K562 (cell line): ENCODE data around the gene UVRAG. TPM values are rescaled to one million over a fixed set of nuclear protein-coding genes. Genes with fewer than 3 reads are reported as not detected.

Experiments
- ATAC-seq: fragments of 200-7000 bp; cut with Tn5 transposase; 3 replicates; pipeline ENCODE4 v1.9.1; 2020; ENCODE audit warnings: moderate library complexity
- BruUV-seq: library from RNA; stranded (reverse); fragments of 400-500 nt; replicated peaks from 2 replicates; lab custom pipeline; 2021; lab: Mats Ljungman, UMichigan
- CTCF ChIA-PET: fragments of 300-600 bp; formaldehyde crosslinking; extraction: SDS; loops from one replicate; lab custom pipeline; 2021; ENCODE audit warnings: low intra/inter-chr PET ratio; lab: Yijun Ruan, JAX
- POLR2A ChIA-PET: fragments of 300-600, 350-650 bp; sonication (Branson Sonifier 250); formaldehyde crosslinking; extraction: SDS; loops from one replicate; lab custom pipeline; 2021; ENCODE audit warnings: antibody characterized with exemption, inconsistent platforms; lab: Yijun Ruan, JAX
- DNase-seq, 4 experiments: peaks; one replicate each; pipeline versions ENCODE4 v3.0.0 to v3.0.0-alpha.2; 2011 to 2018; ENCODE audit warnings: low spot score in 3 of 4, mixed read lengths in 3 of 4; ENCODE audit errors: extremely low read depth in 1 of 4
- FAIRE-seq: peaks from 2 replicates; lab custom pipeline; 2011; peaks lifted over from hg19 to GRCh38; lab: Jason Lieb, UNC
- H2AFZ ChIP-seq: 2 replicates; pipeline ENCODE4 v1.6.0; 2011; ENCODE audit warnings: low read depth, low read length, control low read depth, inconsistent platforms
- H3K27ac ChIP-seq: fragments of 200-600 bp; 3 replicates; pipeline ENCODE4 v1.8.0; 2011; ENCODE audit warnings: low read depth, mild to moderate bottlenecking, control low read depth, inconsistent platforms, low read length, moderate library complexity, mixed read lengths; ENCODE audit errors: extremely low read depth
- H3K27me3 ChIP-seq, 2 experiments: fragments of 300-600 bp in 1 of 2; 2 replicates in 1 of 2; 3 replicates in 1 of 2; pipeline versions ENCODE4 v1.6.0 to v1.8.0; 2011; ENCODE audit warnings: inconsistent platforms in 2 of 2, low read length in 2 of 2, mild to moderate bottlenecking in 1 of 2, mixed read lengths in 1 of 2, moderate library complexity in 1 of 2; ENCODE audit not compliant: control insufficient read depth in 2 of 2, insufficient read depth in 2 of 2
- H3K36me3 ChIP-seq: fragments of 300-600 bp; 3 replicates; pipeline ENCODE4 v1.8.0; 2011; ENCODE audit warnings: mild to moderate bottlenecking, low read length, inconsistent platforms; ENCODE audit not compliant: control insufficient read depth, insufficient read depth
- H3K4me1 ChIP-seq, 2 experiments: fragments of 200-600 bp in 1 of 2; replicated peaks in 1 of 2; 2 replicates in 1 of 2; 3 replicates in 1 of 2; pipeline versions ENCODE4 v1.5.1 to v1.8.0; 2011; ENCODE audit warnings: inconsistent platforms in 2 of 2, low read length in 2 of 2, mild to moderate bottlenecking in 1 of 2, mixed read lengths in 1 of 2, moderate library complexity in 1 of 2; ENCODE audit not compliant: control insufficient read depth in 2 of 2, insufficient read depth in 2 of 2
- H3K4me2 ChIP-seq: 2 replicates; pipeline ENCODE4 v1.6.1; 2011; ENCODE audit warnings: low read length, control low read depth, inconsistent platforms, mixed read lengths; ENCODE audit not compliant: insufficient read depth
- H3K4me3 ChIP-seq: fragments of 200-600 bp; sonication (generic), shearing (Covaris generic); 2 replicates; pipeline ENCODE4 v1.5.1; 2016; ENCODE audit warnings: control low read depth, inconsistent platforms
- H3K79me2 ChIP-seq: fragments of 200-600 bp; 3 replicates; pipeline ENCODE4 v1.8.0; 2011; ENCODE audit warnings: low read length, inconsistent platforms; ENCODE audit not compliant: control insufficient read depth, insufficient read depth
- H3K9ac ChIP-seq, 2 experiments: 2 replicates each; pipeline versions ENCODE4 v1.6.0 to v1.6.1; 2011; ENCODE audit warnings: low read depth in 2 of 2, low read length in 2 of 2, control low read depth in 1 of 2, inconsistent platforms in 1 of 2, mild to moderate bottlenecking in 1 of 2, mixed read lengths in 1 of 2; ENCODE audit not compliant: insufficient read depth in 1 of 2
- H3K9me1 ChIP-seq: one replicate; pipeline ENCODE4 v1.6.0; 2011; ENCODE audit warnings: inconsistent platforms, mild to moderate bottlenecking, low read length, moderate library complexity; ENCODE audit not compliant: control insufficient read depth, insufficient read depth
- H3K9me3 ChIP-seq: replicated peaks from 2 replicates; pipeline ENCODE4 v1.5.1; 2011; ENCODE audit warnings: low read depth, low read length, inconsistent platforms; ENCODE audit not compliant: control insufficient read depth, insufficient read depth
- H4K20me1 ChIP-seq: replicated peaks from 2 replicates; pipeline ENCODE4 v1.6.1; 2011; ENCODE audit warnings: low read length, inconsistent platforms, mixed read lengths; ENCODE audit not compliant: control insufficient read depth, insufficient read depth
- GATA2 ChIP-seq: sonication (generic); formaldehyde crosslinking; IDR thresholded peaks from 2 replicates; pipeline ENCODE4 v1.4.0; 2020; ENCODE audit warnings: mild to moderate bottlenecking, missing genetic modification reagents
- HNRNPH1 ChIP-seq: fragments of 200-400 bp; formaldehyde crosslinking; optimal IDR thresholded peaks from 2 replicates; pipeline ENCODE3; 2017; ENCODE audit warnings: low read depth, mild to moderate bottlenecking, low read length, moderate library complexity
- MCM5 ChIP-seq: fragments of 450-650 bp; IDR thresholded peaks from 2 replicates; pipeline ENCODE4 v1.6.1; 2016; ENCODE audit warnings: low read depth
- NBN ChIP-seq: fragments of 450-650 bp; IDR thresholded peaks from 2 replicates; pipeline ENCODE4 v1.6.1; 2016; ENCODE audit warnings: low read depth, mild to moderate bottlenecking
- NFATC3 ChIP-seq: fragments of 450-650 bp; IDR thresholded peaks from 2 replicates; pipeline ENCODE4 v1.6.1; 2017; ENCODE audit warnings: mild to moderate bottlenecking
- PCBP2 ChIP-seq: fragments of 200-400 bp; formaldehyde crosslinking; IDR thresholded peaks from 2 replicates; pipeline ENCODE4 v1.6.1; 2018; ENCODE audit warnings: low read length, low read depth, mild to moderate bottlenecking, moderate library complexity; ENCODE audit not compliant: poor library complexity, severe bottlenecking
- POLR2G ChIP-seq: fragments of 200-400 bp; formaldehyde crosslinking; IDR thresholded peaks from 2 replicates; pipeline ENCODE4 v1.6.1; 2017; ENCODE audit warnings: low read depth, mild to moderate bottlenecking, antibody characterized with exemption, low read length, moderate library complexity
- POLR3G ChIP-seq: IDR thresholded peaks from 2 replicates; pipeline ENCODE4 v1.6.1; 2011; ENCODE audit not compliant: insufficient read length, insufficient replicate concordance; ENCODE audit errors: extremely low read depth
- STAT5A ChIP-seq: IDR thresholded peaks from 2 replicates; pipeline ENCODE4 v1.6.1; 2012; ENCODE audit warnings: low read length, inconsistent platforms, borderline replicate concordance
- SUPT5H ChIP-seq: fragments of 450-650 bp; IDR thresholded peaks from 2 replicates; pipeline ENCODE4 v1.6.1; 2016
- TAF15 ChIP-seq: fragments of 200-400 bp; formaldehyde crosslinking; IDR thresholded peaks from 2 replicates; pipeline ENCODE4 v1.6.1; 2017; ENCODE audit warnings: mild to moderate bottlenecking, low read depth, low read length, moderate library complexity
- ZBTB1 ChIP-seq: sonication (generic); formaldehyde crosslinking; IDR thresholded peaks from 2 replicates; pipeline ENCODE4 v1.8.1; 2023; ENCODE audit warnings: missing genetic modification reagents, low read depth, mild to moderate bottlenecking, borderline replicate concordance
- ZNF263 ChIP-seq: sonication (generic); formaldehyde crosslinking; IDR thresholded peaks from 2 replicates; pipeline ENCODE4 v1.8.0; 2022; ENCODE audit warnings: mild to moderate bottlenecking, missing genetic modification reagents, borderline replicate concordance
- ZNF41 ChIP-seq: fragments of 250-450 bp; sonication (Bioruptor Pico); conservative IDR thresholded peaks from 2 replicates; pipeline ENCODE4 v1.4.0; 2020; ENCODE audit warnings: mild to moderate bottlenecking
- ZNF444 ChIP-seq: fragments of 250-450 bp; sonication (Bioruptor Pico); IDR thresholded peaks from 2 replicates; pipeline ENCODE4 v1.4.0; 2020; ENCODE audit warnings: mild to moderate bottlenecking, moderate library complexity
- ZNF445 ChIP-seq: fragments of 250-450 bp; sonication (Bioruptor Pico); IDR thresholded peaks from 2 replicates; pipeline ENCODE4 v1.4.0; 2020; ENCODE audit warnings: low read depth, mild to moderate bottlenecking, moderate library complexity
- WGBS: fragments of 100-300 bp; shearing (Covaris generic); methylation state at CpG from one replicate; pipeline ENCODE4 v1.1.6; 2016; ENCODE audit warnings: low coverage, mixed read lengths; ENCODE audit not compliant: insufficient coverage; ENCODE audit errors: missing lambda C conversion rate; 5-methylcytosine and 5-hydroxymethylcytosine counted together
- in situ Hi-C: fragments of 300-500 bp; cut with MboI; formaldehyde crosslinking; loops from 4 replicates; pipeline ENCODE4 v1.15.0; 2018; ENCODE audit warnings: inconsistent platforms, mixed read lengths
- intact Hi-C: fragments of 100-400 bp; cut with micrococcal nuclease; formaldehyde crosslinking; loops from 2 replicates; pipeline ENCODE4 v1.14.2; 2022
- polyA plus RNA-seq, 8 experiments: library from polyadenylated mRNA; depleted of rRNA in 4 of 8; stranded (reverse) in 5 of 8; unstranded in 3 of 8; fragments of >200 nt; fragmentation: Nextera tagmentation in 2 of 8; fragmentation: Illumina TruSeq in 1 of 8; extraction: Ambion mirVana in 2 of 8; extraction: Trizol in 1 of 8; gene quantifications; 2 replicates each; pipeline versions ENCODE4 v1.2.1 to v1.2.3, GENCODE V29; 2011 to 2014; ENCODE audit warnings: inconsistent platforms in 1 of 8, missing spikeins in 1 of 8
- total RNA-seq, 7 experiments: library from RNA; depleted of rRNA in 6 of 7; stranded (reverse); fragments of >200 nt in 6 of 7; fragmentation: Illumina TruSeq in 2 of 7; extraction: Trizol in 2 of 7; gene quantifications; 2 replicates each; pipeline versions ENCODE4 v1.2.1 to v1.2.3, GENCODE V29; 2011 to 2021; ENCODE audit warnings: low replicate concordance in 1 of 7

Gene UVRAG
- total and polyA plus RNA-seq, 9 of the 15 experiments (the other 6 are each of a cell fraction or from before 2014, with no cell fraction given) = 3.1 to 17.8 (median 12.4) TPM

- POLR2A ChIA-PET = interaction anchor here (1.5 kb wide), 1 partner anchor 13 kb away, joined by 3 read pairs; no protein-coding TSS in a partner anchor
- intact Hi-C loops (no loop called here), in situ Hi-C loops (loop anchor here (5.0 kb wide), 1 partner anchor 423 kb away; no protein-coding TSS in a partner anchor)
- DNase-seq = no peak
- no peaks in the 10 kb centered on the region for H3K27me3 ChIP-seq
- 61% methylated on average over 3 of the region's 3 CpGs for WGBS
- BruUV-seq = no TSS peak
- no peak overlapping the region for H3K4me2 ChIP-seq
- no peak overlapping the region for H3K9ac ChIP-seq
- CTCF ChIA-PET = interaction anchor here (0.6 to 4.2 kb wide), 2 partner anchors 258 to 842 kb away, joined by 5 to 30 read pairs; no protein-coding TSS in a partner anchor
- no peak overlapping the region for H3K4me3 ChIP-seq
- no peak for ATAC-seq
- FAIRE-seq = no peak
- no peak overlapping the region for H3K27ac ChIP-seq
- H2AFZ ChIP-seq = no peak overlapping the region
- H3K9me3 ChIP-seq = no peaks in the 10 kb centered on the region
- H3K9me1 ChIP-seq = no peaks in the 10 kb centered on the region
- H3K79me2 ChIP-seq = no peaks in the 10 kb centered on the region
- no peaks in the 10 kb centered on the region for H4K20me1 ChIP-seq
- peaks cover 24% of the 10 kb centered on the region; the same call in 1 of the 3 replicates for H3K36me3 ChIP-seq
- no peaks in the 10 kb centered on the region for H3K4me1 ChIP-seq
- no peak for TF ChIP-seq TAF15
- no peak for TF ChIP-seq STAT5A
- no peak for TF ChIP-seq POLR2G
- no peak for TF ChIP-seq SUPT5H
- no peak for TF ChIP-seq ZNF41 (CRISPR knock-in tag)
- no peak for TF ChIP-seq GATA2 (CRISPR knock-in tag)
- no peak for TF ChIP-seq NBN
- TF ChIP-seq NFATC3 = no peak
- no peak for TF ChIP-seq MCM5
- no peak for TF ChIP-seq ZNF444 (CRISPR knock-in tag)
- no peak for TF ChIP-seq ZNF445 (CRISPR knock-in tag)
- no peak for TF ChIP-seq ZNF263 (CRISPR knock-in tag)
- no peak for TF ChIP-seq POLR3G
- TF ChIP-seq ZBTB1 = no peak
- no peak for TF ChIP-seq PCBP2
- TF ChIP-seq HNRNPH1 = no peak
Measured at GRCh38 chr11:75894036-75894585, 79.1 kb downstream of the UVRAG start.
